Measurements from ENCODE around the gene CCDC12. TPM values are rescaled to one million over a fixed set of nuclear protein-coding genes. Genes with fewer than 3 reads are reported as not detected.
A peak's percentile ranks its signal among the peaks of the same experiment; 100 is the strongest.

The CCDC12 gene
- total RNA-seq, 1 donor from 2014 or later = 60.3 TPM

DNA sequence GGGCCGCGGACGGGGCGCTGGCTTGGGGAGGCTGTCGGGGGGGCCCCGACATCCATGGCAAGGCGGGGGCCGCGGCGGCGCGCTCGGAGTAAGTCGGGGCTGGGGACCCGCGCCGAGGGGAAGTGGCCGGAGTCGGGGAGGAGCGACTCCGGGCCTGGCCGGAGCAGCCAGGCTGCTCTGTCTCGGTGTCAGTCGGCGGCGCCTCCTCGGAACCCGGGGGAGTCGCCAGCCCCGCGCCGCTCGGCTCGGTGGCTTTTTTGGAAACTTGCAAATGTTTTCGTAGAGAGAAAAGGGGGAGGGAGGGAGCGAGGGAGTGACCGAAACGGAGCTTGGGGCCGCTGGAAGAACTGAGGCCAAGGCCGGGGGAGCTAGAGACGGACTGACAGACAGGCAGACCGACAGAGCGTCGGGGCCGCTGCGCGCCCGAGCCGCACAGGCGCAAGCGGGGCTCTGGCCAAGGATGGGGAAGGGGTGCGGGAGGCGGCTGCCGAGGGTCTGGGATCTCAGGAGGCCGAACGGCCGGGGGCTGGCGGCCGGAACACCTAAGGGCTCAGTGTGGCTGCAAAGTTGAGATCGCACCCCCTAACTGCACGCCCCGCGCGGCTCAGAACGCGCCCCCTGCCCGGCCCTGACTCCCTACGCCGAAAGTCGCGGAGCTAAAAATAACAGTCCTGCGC lies 94.0 kb downstream of the CCDC12 start:
- TF ChIP-seq, protein P1, sequence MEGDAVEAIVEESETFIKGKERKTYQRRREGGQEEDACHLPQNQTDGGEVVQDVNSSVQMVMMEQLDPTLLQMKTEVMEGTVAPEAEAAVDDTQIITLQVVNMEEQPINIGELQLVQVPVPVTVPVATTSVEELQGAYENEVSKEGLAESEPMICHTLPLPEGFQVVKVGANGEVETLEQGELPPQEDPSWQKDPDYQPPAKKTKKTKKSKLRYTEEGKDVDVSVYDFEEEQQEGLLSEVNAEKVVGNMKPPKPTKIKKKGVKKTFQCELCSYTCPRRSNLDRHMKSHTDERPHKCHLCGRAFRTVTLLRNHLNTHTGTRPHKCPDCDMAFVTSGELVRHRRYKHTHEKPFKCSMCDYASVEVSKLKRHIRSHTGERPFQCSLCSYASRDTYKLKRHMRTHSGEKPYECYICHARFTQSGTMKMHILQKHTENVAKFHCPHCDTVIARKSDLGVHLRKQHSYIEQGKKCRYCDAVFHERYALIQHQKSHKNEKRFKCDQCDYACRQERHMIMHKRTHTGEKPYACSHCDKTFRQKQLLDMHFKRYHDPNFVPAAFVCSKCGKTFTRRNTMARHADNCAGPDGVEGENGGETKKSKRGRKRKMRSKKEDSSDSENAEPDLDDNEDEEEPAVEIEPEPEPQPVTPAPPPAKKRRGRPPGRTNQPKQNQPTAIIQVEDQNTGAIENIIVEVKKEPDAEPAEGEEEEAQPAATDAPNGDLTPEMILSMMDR (conservative IDR thresholded peaks at IDR 0.05; ENCODE audit: low read depth, low read length) = no peak
- DNase-seq (ENCODE audit: low read depth) = no peak
- peak overlapping the region; percentile 46 for H3K4me3 ChIP-seq (ENCODE audit: low read depth, low read length)

GRCh38 chr3:46881596-46882376 lies 94.8 kb downstream of the CCDC12 start:
- no peak for DNase-seq (ENCODE audit: low read depth)
- TF ChIP-seq, protein P1 (conservative IDR thresholded peaks at IDR 0.05; ENCODE audit: low read depth, low read length) = no peak
- peak overlapping the region; percentile 50 for H3K4me3 ChIP-seq (ENCODE audit: low read depth, low read length)

- peak overlapping the region; percentile 50 for H3K4me3 ChIP-seq (ENCODE audit: low read depth, low read length)
- TF ChIP-seq, protein P1 (conservative IDR thresholded peaks at IDR 0.05; ENCODE audit: low read depth, low read length) = no peak
- DNase-seq (ENCODE audit: low read depth) = no peak
Observed at GRCh38 chr3:46880884-46881595, 95.5 kb downstream of the CCDC12 start.

DNA sequence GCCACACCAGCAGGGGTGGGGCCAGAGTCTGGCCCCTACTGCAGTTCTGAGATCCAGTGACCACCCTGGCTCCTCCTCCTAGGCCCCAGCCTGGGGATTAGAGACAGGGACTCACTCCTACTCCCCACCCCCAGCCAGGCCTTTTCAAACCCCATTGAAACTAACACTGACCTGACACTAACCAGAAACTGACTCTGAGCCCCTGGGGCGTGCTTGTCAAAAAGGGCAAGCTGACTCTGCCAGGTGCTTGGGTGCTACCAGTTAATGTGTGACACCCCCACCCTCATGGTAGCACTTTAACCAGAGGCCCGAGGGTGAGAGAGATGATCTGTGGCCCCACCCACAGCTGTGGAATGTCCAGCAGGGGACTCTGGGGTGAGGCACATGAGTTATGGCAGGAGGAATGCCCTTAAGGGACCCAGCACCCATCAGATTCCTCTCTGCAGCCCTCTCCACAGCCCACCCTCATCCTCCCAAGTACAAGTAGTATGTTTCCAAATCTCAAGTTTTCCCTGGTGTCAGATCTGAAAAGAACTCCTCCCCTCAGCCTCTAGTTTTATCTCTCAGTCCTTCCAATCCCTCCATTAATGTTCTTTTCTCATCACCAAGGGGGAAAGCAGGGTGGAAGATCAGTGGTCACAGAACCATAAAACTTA lies 97.6 kb downstream of the CCDC12 start:
- TF ChIP-seq, protein P1 (conservative IDR thresholded peaks at IDR 0.05; ENCODE audit: low read depth, low read length) = peak; percentile 18
- DNase-seq (ENCODE audit: low read depth) = no peak
- no peak overlapping the region for H3K4me3 ChIP-seq (ENCODE audit: low read depth, low read length)

- TF ChIP-seq, protein P1 (conservative IDR thresholded peaks at IDR 0.05; ENCODE audit: low read depth, low read length) = no peak
- no peak for DNase-seq (ENCODE audit: low read depth)
- no peak within 1 kb of the TSS for H3K4me3 ChIP-seq (ENCODE audit: low read depth, low read length)
Observed at GRCh38 chr3:46877406-46878125, 99.0 kb downstream of the CCDC12 start, which contains the start of gene PTH1R. Gene PTH1R (plus strand): TSS chr3:46877721. CDS start chr3:46883560, 5,839 bp downstream.
